Activated CD4-positive, alpha-beta T cell treated with anti-CD3 and anti-CD28 coated beads for 24 hours (primary cell): ENCODE measurements around the gene PDE9A.

ENCODE experiments used
- DNase-seq, 2 donors: peaks; one replicate each; pipeline ENCODE4 v3.0.0-alpha.2; 2020; ENCODE audit warnings: low read depth in 2 of 2

The PDE9A gene

GRCh38 chr21:42642219-42642745 lies 11.1 kb upstream of the PDE9A start:
- DNase-seq, result no peak

GRCh38 chr21:42644223-42645208 lies 8.9 kb upstream of the PDE9A start:
- no peak for DNase-seq

GRCh38 chr21:42645211-42646075 lies 8.0 kb upstream of the PDE9A start:
- no peak for DNase-seq

DNA sequence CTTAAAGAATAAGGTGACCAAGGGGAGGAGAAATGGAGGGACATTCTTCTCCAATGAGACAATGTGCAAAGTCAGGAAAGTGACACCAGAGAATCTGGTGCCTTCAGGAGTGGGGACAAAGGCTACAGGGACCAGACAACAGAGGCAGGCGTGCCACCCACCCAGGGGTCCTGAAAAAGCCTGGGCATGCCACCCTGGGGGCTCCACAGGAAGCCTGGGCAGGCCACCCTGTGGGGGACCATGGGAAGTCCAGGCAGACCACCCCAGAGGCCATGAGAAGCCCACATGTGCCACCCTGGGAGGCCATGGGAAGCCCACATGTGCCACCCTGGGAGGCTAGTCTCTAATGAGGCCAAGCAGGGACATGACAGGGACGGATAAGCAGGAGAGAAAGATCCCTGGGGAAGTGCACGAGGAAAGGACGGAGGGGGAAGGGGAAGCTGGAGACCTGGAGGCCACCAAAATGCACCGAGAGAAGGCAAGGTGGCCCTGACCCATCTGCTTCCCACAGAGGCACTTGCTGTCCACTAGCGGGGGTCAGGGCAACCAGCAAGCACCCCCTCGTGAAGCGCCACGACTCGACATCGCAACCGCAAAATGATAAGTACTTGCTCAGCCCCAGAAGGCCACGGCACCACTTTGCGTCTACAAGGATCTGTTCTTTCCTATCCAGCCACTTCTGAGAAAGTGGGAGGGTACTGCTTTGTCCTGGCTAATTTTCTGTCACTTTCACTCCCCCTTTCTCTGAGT lies 7.2 kb upstream of the PDE9A start:
- DNase-seq, result no peak

DNA sequence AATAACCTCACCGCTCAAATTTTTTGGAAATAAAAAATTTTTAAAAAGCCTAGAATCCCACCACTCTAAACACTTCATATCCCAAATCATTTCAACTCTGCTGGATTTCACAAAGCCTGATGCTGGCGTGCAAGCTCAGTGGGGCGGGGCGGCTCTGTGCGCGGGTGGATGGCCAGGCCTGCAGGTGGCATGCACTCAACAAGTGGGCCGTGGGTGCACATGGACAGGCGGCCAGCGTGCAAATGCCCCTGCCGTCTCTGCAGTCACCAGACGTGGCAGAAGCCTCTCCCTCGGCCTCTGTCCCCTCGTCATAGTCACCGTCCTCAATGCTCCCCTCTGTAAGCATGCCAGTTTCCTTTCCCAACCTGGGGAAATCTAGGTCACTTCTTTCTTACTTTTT lies 6.6 kb upstream of the PDE9A start:
- no peak for DNase-seq

DNA sequence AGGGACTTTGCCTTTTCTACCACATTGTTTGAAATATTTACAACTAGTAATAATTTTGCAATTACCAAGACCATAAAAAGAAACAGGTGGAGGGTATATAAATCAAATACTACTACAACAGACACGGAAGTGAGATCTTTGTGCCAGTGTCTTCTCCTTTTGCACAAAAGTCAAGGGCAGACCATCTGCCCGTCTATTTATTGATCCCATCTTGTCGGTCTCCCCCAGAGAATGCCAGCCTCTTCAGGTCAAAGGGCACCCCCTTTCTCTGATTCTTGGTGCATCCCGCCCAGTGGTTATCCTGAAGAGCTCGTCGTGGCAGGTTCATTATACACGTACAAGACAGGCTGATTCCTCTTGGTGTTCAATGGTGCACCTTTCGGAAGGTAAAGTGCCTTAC lies 4.8 kb upstream of the PDE9A start:
- no peak for DNase-seq

- DNase-seq, result no peak
Measured at GRCh38 chr21:42649122-42650032, 4.0 kb upstream of the PDE9A start.

- no peak for DNase-seq
Measured at GRCh38 chr21:42650033-42650370, 3.4 kb upstream of the PDE9A start.

- no peak for DNase-seq
Measured at GRCh38 chr21:42650441-42651421, 2.7 kb upstream of the PDE9A start.

DNA sequence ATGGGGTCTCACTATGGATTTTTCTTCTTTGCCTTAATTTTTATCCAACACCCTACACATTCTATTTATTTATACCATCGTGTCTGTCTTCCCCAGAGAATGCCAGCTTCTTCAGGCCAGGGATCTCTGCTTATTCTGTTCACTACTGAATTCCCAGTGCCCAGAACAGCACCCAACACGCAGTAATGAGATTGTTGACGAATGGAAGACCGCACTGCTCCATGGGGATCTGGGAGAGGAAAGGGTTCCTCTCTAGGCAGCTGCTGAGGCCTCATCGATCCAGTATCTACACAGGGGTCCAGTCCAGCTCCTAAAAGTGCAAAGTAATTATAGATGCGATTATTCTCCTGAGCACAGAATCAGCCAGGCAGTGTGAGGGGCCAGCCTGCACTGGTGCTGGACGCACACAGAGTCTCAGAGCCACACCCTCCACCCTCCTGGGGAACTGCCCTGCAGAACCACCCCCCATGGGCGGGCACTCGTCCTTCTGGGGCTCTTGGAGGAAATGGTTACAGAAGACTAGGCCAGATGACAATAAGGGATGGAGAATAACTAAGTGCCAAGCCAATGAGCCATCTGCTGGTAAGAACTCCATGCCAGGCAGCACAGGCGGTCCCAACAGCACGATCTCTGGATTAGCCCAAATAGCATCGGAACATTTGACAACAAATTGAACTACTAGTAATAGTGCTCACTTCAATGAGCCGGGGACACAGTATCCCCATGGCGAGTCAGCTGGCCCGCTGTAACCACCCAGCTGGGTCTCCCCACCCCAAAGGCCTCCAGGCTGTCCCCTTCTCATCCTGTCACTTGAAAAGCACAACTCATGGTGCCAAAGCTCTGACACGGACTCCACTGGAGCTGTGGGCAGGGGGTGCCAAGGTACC lies 1.7 kb upstream of the PDE9A start:
- DNase-seq, result no peak

DNA sequence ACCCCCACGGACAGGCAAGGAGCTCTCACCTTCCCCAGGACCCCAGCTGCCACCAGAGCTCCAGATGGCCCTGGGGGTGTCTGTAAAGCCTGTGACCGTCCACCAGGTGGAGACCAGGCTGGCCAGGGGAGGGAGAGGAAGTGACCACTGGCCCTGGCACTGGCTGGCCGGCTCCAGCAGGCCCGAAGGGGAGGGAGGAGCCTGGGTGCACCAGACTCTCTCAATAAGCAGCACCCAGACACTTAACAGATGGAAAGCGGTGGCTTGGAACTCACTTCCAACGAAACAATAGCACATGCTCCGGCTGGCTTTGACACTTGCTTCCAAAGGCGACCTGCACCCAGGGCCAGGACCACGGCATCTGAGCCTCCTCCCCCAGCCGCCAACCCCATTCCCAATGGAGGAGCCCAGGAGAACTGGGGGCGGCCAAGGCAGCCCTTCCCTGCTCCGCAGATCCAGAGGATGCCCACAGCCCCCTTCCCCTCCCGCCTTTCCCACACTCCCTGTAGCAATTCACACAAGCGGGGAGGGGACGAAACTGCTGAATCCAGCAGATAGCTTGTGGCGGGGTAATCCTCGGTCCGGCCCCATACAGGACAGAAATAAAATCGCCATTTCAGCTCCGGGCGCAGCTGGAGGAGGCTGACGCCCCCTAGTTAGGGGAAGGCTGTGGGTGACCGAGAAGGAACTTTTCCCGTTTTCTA lies 742 bp upstream of the PDE9A start:
- no peak for DNase-seq

DNA sequence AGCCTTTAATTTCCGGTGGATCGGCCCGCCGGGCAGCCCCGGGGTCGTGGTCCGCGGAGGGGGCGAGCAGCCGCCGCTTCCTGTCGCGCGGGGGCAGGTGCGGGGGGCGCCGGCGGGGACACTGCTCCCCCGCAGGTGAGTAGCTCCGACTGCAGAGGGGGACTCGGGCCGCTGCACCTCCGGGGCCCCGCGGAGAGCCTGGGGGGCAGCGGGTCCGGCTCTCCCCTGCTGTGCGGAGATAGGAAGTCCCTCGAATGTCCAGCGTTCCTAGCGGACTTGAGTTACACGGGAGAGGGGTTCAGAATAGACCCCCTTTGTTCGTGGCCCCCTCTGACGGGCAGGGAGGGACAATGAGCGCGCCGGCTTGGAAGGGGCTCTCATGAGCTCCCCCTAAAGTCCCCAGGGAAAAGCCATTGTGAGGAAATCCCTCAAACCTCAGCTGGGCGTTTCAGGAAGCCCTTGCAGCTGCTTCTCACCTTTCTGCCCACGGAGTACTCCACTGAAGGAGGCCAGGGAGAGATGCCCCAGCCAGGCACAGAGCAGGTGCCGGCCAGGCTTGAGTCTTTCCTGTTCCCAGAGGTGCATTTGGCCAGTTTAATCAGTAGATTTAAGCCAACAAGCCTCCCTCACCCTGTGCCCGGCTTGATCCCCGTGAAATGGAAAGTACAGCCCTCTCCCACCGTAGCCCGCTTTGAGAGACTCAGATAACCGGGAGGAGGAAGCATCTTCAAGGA lies 925 bp downstream of the PDE9A start:
- DNase-seq, result no peak

GRCh38 chr21:42654913-42655795 lies 1.7 kb downstream of the PDE9A start:
- DNase-seq, result no peak

- no peak for DNase-seq
Measured at GRCh38 chr21:42655796-42656770, 2.7 kb downstream of the PDE9A start.

GRCh38 chr21:42656872-42657271 lies 3.5 kb downstream of the PDE9A start:
- DNase-seq, result no peak
